NT2/D1 (cell line): ENCODE measurements around the gene ITM2B.

Experiments
- YY1 ChIP-seq: IDR thresholded peaks from 2 replicates; pipeline ENCODE4 v1.6.1; 2011; ENCODE audit not compliant: insufficient read length, insufficient read depth
- ZNF274 ChIP-seq: IDR thresholded peaks from 2 replicates; pipeline ENCODE4 v1.6.1; 2011; ENCODE audit warnings: mild to moderate bottlenecking, low read depth, low read length

GRCh38 chr13:48233046-48233888, at the start of gene ITM2B:
- TF ChIP-seq YY1 = no peak
- no peak for TF ChIP-seq ZNF274
